ENCODE results near the gene ZNF747.
"Not testable (repeated sequence)": the region's sequence is repeated elsewhere in the genome, so short reads cannot be mapped to it uniquely, and the experiment has no call there.

Gene ZNF747

DNA sequence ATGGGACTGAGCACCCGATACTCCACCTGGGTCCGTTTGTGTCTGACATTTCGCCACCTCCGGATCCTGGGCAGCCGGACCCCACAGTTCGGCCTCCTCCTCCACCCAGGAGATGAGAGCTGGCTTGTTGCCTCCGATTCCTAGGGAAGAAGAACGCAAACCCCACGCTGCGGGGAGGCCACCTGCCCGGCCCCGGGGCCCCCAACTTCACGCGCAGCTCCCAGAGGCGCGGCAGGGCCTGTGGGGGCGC is 23.0 kb upstream of the ZNF747 start:
- no peak for DNase-seq

DNA sequence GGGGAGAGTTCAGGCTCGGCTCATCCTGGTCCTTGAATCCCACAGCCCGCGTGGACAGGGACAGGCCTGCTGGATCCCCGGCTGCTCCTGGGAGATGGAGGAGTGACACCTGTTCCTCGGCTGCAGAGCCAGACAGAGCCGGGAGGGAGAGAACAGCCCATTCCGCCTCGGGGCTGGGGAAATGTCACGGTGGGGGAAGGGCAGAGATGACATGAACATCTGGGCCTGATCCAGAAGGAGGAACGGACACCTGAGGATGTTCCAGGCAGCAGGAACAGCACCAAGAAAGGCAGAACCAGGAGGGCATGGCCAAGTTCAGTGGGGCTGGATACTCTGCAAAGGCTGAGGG is 21.4 kb upstream of the ZNF747 start:
- no peak for DNase-seq

DNA sequence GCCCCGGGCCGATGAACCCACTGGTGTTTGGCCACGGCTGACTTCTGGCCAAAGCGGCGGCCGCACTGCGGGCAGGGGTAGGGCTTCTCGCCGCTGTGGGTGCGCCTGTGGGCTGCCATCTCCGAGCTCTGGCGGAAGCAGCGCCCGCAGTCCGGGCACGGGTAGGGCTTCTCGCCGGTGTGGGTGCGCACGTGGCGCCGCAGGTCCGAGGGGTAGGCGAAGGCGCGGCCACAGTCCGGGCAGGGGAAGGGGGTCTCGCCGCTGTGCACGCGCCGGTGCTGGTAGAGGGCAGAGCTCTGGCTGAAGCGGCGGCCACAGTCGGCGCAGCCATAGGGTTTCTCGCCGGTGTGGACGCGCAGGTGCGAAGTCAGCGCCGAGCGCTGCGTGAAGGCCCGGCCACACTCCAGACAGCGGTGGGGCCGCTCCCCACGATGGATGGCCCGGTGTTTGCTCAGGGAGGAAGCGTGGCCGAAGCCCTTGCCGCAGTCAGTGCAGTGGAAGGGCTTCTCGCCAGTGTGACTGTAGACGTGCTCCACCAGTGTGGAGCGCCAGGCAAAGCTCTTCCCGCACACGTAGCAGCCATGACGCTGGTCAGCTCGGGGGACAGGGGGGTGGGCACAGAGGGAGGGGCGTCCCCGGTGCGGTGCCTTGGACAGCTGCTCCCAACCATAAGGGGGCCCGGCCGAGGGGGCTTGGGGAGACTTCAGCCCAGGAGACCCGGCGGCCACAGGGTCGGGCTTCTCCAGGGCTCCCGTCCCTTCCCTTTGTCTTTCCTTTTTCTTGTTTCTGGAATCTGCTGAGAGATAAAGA is 20.9 kb upstream of the ZNF747 start:
- DNase-seq: no peak

DNA sequence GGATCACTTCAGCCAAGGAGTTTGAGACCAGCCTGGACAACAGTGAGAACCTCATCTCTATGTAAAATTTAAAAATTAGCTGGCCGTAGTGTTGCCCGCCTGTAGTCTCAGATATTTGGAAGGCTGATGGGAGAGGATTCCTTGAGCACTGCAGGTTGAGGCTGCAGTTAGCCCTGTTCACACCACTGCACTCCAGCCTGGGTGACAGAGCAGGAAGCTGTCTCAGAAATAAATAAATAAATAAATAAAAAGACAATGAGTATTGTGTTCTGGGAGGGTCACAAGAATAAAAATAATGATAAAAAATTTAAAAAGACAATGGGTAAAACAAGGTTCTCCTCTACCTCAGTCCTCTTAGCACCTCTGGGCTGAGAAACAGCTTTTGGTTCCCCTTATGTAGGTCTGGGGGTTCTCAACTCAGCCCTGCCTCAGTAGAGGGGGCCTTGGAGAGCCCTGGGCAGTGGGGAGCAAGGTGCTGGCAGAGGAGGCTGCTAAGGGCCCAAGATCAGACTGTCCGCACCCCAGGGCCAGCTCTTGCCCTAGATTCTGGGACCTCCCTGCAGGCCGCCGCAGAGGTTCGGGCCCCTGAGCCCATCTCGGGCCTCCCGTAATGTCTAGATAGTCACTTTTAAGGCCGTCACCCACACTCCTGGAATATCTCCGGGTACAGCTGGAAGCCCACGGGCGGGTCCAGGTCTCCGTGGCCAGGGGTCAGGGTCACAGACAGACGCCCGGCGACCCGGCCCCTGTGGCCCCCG is 20.1 kb upstream of the ZNF747 start:
- no peak for DNase-seq

DNA sequence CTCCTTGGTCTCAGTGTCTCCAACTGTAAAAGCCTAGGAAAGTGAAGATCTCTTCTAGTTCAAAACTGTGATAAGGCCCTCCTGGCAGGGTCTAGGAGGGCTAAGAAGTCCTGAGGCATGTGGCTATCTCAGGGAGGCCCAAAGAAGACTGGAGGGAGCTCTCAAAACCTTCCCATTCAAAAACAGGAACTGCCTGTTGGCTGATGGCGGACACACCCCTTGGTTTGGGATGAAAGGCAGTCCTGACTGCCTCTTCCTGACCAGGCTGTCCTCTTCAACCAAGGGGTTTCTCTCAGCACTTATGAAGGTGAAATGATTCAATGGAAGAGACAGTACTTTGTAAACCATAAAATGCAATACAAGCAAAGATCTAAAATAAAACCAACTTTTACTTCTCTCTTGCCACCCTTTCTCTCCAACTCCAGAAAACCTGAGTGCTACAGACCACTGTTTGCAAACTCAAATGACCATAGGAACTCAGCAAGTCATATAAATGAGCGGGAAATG is 18.8 kb upstream of the ZNF747 start:
- DNase-seq: no peak

DNA sequence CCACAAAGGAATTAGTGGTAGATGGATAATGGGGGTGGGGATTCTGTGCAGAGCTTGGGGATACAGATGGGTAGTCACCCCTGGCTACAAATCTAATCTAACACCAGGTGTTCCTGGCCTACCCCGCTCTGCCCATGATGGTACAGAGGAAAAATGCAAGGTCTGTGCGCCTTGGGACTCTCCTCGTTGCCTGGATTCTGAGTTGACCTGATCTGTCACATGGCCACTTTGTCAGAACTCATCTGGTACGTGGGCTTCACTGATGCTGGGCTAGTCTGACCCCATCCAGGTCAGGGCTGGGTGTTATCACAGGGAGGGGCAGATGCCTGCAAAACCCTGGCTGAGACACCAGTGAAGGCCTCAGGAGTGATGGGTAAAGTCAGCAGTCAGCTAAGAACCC is 18.3 kb upstream of the ZNF747 start:
- no peak for DNase-seq

DNA sequence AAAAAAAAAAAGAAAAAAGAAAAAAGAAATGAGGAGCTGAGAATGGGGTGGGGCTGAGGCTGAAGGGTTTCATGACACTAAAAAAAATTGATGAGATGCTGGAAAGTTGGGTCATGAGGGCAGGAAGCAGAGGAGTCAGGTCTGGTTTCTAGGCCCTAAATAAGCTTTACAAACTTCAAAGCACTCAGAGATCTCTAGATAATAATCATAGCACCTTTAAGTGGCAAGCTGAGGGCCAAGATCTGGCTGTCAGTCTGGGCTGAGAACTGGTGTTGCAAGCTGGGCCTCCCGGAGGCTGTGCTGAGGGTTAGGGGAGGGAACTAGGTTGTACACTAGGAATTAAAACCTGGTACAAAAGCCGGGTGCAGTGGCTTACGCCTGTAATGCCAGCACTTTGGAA is 17.1 kb upstream of the ZNF747 start:
- DNase-seq: no peak

DNA sequence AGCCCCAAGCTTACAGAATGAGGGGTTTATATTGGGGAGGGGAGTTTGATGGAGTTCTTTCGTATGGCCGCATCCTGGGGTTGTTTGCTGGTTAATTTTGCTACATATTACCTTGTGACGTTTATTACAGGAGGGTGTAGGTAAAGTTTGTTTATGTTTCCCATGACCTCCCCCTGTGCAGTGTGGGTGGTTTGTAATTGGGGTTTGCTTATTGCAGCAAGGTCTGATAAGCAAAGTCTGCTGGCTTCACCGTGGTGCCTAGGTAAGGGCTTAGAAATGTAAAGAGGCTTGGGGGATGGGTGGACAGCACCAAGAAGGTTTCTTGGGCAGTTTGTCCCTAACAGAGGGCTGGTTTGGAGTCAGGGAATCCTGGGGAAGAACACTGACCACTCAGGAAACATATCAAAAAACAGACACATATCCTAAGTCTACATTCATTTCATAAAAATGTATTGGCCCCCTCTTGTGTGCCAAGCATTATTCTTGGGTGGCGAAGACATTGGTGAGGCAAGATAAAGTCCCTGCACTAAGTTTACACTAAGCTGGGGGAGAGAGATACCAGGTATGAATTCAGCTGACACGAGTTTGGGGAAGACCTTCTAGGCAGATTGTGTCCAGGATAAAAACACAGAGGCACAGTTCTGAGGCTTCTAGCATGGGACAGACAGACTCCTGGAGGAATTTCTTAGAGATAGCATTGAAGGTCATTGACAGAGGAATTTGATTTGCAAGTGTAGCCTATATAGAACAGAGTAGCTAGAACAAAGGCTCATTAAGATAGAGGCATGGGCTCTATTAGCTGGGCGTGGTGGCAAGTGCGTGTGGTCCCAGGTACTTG is 14.0 kb upstream of the ZNF747 start:
- no peak for DNase-seq

DNA sequence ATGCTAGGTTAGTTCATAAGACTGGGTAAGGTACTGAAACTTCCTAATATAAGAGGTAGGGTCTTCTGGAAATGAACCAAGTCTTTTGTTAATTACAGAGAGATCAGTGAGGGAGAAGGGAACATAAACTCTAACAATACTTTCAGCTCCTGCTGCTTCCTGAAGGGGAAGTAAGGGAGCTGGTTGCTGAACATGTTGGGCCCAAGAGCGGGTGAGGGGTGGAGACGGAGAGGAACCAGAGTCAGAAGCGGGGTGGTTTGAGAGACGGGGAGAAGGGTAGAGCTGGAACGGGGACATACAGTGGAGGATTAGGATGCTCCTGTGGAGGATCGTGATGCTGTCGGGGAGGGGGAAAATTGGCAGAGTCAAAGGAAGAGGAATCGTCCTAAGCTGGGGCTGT is 11.5 kb upstream of the ZNF747 start:
- no peak for DNase-seq

DNA sequence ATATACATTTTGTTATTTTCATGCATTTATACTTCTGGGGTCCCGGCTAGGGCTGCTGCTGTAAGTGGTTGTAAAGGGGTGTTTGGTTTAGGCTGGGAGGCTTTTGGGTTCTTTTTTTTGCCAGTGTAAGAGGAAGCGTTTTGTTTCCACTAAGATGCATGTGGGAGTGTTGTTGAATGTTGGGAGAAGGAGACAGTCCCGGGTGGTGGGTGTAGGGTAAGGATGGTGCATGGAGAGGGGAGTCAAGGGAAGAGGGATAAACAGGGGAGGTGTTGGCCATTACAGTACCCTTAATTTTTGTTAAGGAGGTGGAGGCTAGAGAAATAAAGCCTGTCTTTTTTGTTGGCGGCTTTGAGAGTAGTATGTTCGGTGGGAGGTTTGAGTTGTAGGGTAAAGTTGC is 8.4 kb upstream of the ZNF747 start:
- no peak for DNase-seq

DNA sequence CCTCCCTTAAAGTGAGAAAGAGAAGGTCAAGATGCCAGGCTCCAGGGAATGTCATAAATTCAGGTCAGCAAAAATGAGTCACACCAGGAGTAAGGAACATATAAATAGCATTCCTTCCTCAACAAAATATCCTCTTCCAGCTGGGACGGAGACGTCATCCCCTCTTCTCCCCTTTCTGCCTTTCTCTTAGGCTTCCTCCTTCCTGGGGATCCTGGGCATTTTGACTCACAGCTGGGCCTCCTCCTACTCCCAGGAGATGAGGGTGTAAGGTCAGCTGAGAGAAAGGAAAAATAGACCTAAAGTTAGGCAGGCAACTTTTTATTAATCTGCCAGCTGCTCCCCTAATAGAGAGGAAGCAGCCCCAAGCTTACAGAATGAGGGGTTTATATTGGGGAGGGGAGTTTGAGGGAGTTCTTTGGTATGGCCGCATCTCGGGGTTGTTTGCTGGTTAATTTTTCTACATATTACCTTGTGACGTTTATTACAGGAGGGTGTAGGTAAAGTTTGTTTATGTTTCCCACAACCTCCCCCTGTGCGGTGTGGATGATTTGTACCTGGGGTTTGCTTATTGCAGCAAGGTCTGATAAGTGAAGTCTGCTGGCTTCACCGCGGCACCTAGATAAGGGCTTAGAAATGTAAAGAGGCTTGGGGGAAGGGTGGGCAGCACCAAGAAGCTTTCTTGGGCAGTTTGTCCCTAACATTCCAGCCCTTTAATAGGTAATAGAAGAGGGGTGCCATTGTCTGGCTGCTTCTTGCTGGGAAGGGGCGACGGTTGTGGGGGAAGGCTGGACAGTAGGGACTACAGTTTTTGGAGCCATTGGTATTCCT is 7.1 kb upstream of the ZNF747 start:
- no peak for DNase-seq

DNA sequence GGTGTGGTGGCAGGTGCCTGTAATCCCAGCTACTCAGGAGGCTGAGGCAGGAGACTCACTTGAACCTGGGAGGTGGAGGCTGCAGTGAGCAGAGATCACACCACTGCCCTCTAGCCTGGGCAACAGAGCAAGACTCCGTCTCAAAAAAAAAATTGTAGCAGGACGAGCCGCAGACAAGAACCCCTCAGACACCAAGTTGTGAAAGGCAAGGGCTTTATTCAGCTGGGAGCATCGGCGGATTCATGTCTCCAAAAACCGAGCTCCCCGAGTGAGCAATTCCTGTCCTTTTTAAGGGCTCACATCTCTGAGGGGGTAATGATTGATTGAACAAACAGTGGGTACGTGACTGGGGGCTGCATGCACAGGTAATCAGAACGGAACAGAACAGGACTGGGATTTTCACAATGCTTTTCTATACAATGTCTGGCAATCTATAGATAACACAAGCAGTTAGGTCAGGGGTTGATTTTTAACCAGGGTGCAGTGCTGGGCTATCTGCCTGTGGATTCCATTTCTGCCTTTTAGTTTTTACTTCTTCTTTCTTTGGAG is 6.3 kb upstream of the ZNF747 start:
- DNase-seq: not testable (repeated sequence)

DNA sequence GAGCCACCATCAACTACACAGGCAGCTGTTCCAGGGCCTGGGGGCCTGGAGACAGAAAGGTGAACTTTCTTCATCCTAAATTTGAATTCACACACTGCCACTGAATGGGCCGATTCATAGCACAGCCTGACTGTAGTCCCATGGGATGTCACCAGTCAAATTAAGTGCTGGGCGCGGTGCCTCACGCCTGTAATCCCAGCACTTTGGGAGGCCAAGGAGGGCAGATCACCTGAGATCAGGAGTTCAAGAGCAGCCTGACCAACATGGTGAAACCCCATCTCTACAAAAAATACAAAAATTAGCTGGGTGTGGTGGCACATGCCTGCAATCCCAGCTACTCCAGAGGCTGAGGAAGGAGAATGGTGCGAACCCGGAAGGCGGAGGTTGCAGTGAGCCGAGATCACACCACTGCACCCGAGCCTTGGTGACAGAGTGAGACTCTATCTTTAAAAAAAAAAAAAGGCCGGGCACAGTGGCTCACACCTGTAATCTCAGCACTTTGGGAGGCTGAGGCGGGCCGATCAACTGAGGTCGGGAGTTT is 5.4 kb upstream of the ZNF747 start:
- DNase-seq: not testable (repeated sequence)

DNA sequence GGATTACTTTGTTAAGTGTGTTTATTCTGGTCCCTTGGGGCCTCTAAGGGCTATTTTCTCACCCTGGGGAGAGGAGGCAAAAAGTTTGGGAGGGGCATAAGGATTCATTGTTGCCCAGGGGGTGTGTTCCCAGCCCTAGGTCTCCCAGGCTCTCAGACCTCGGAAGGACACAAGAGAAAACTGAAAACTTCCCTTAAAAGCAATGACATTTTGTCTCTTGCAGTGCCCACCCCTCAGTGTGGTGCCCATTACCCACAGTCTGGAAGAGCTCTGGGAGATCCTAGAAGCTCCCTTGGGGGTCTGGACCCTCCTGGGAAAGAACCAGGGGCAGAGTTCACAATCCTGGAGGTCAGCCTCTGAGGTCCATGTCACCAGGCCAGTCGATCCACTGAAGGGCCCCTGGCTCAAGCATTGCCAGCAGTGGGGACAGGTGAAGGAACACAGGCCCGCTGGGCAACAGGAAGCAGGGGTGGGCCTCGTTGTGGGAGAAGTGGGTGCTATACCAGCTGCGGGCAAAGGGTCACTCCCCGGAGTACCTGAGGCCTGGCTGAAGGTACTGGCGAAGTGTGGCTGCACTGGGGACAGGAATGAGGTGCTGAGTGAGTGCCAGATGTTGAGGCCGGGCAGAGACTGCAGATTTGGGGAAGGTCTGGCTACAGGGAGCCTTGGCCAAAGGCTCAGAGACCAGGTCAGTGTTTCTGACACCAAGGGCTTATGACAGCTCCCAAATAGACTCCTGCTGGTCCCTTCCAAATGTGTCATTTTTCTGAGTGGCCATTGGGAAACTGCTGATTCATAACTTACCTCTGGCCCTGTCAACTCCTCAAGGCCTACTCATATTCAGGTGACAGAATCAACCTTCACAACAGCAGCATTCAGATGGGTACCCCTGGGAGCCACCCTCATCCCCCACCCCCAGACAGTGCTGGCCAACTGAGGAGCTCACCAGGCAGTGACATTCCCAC is 4.6 kb upstream of the ZNF747 start:
- no peak for DNase-seq

DNA sequence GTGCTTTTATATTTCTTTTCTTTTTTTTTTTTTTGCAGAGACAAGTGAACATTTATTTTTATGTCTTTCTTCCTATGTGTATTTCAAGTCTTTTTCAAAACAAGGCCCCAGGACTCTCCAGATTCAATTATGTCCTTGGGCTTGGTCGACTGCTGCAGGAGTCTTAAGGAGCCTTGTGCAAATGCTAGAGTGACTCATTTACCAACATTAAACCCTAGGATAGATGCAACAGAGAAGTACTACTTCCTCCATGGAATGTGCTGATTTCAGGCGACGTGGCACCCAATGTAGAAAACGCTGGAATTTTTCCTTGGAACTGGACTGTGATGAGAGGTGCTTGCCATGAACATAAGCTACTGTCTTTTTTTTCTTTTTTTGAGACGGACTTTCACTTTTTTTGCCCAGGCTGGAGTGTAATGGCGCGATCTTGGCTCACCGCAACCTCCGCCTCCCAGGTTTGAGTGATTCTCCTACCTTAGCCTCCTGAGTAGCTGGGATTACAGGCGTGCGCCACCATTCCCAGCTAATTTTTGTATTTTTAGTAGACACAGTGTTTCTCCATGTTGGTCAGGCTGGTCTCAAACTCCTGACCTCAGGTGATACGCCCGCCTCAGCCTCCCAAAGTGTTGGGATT is 1.9 kb upstream of the ZNF747 start:
- DNase-seq: not testable (repeated sequence)

DNA sequence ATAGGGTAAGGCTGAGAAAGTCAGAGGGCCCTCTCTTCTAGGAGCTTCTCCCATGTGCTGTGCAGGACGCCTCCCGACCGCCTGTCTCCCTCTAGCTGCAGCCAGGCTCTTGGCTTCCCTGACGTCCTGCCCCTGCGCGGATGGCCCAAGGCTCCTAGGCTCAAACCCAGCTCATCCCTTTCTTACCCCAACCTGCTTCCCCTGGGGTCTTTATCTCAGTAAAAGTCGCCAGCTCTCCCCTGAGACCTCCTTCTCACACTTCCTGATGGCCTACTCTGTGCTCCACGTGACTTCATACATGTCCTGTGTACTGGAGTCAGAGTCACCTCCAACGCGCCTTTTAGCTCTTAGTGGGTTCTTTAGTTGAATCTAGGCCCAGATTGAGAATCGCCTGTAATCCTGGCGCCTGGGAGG is 1.1 kb upstream of the ZNF747 start:
- peak; percentile 82 for DNase-seq

DNA sequence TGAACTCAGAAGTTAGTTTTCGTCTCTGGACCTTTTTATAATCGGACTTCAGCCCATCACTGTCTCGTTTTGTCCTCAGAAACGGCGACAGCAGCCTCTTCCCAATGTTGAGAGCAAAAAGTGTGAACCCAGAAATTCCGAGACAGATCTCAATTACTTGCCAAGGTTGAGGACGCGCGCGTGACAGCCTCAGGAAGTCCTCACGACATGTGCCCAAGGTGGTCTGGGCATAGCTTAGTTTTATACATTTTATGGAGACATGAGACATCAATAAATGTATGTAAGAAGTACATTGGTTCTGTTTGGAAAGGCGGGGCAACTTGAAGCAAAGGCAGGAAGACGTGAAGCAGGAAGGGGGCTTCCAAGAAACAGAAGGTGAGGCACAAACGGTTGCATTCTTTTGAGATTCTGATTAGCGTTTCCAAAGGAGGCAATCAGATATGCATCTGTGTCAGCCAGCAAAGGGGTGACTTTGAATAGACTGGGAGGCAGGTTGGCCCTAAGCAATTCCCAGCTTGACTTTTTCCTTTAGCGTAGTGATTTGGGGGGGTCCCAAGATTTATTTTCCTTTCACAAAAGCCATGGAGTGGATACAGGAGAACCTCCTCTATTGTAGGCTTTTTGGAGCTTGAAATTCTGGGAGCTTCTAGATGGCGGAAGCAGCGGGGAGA is 583 bp upstream of the ZNF747 start:
- DNase-seq: peak; percentile 57

DNA sequence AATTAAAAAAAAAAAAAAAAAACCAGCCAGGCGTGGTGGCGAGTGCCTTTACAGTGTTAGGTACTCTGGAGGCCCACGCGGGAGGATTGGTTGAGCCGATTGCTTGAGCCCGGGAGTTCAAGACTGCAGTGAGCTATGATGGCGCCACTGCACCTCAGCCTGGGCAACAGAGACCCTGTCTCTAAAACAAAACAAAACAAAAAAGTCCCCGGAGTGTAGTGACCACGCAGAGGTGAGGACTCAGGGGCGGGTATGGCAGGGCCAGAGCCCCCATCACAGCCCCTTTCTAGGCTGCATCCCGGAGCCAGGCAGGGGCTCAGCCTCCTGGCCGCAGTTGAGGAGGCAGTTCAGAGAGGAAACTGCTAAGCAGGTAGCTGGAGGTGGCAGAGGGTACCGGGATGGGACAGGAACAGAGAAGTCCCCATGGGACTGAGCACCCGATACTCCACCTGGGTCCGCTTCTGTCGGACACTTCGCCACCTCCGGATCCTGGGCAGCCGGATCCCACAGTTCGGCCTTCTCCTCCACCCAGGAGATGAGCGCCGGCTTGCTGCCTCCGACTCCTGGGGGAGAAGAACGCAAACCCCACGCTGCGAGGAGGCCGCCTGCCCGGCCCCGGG is 800 bp downstream of the ZNF747 start:
- DNase-seq: no peak

DNA sequence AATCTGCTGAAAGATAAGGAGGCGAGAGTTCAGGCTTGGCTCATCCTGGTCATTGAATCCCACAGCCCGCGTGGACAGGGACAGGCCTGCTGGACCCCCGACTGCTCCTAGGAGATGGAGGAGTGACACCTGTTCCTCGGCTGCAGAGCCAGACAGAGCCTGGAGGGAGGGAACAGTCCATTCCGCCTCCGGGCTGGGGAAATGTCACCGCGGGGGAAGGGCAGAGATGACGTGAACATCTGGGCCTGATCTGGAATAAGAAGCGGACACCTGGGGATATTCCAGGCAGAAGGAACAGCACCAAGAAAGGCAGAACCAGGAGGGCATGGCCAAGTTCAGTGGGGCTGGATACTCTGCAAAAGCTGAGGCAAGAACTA is 1.5 kb downstream of the ZNF747 start:
- no peak for DNase-seq

All from COR-L47 (cell line).